Stimulated activated CD4-positive, alpha-beta T cell treated with anti-CD3 and anti-CD28 coated beads, Interleukin-12 subunit alpha, Interleukin-12 subunit beta, amount 100 ng/mL, for 24 hours (primary cell): ENCODE measurements around the gene PARD3.
"Not testable (repeated sequence)": the region's sequence is repeated elsewhere in the genome, so short reads cannot be mapped to it uniquely, and the experiment has no call there.

Experiments
- DNase-seq, 2 experiments: peaks; one replicate each; pipeline ENCODE4 v3.0.0-alpha.2; 2020; ENCODE audit warnings: low read depth in 2 of 2

Gene PARD3

GRCh38 chr10:34766811-34767494 lies 48.1 kb downstream of the PARD3 start:
- DNase-seq = no peak

DNA sequence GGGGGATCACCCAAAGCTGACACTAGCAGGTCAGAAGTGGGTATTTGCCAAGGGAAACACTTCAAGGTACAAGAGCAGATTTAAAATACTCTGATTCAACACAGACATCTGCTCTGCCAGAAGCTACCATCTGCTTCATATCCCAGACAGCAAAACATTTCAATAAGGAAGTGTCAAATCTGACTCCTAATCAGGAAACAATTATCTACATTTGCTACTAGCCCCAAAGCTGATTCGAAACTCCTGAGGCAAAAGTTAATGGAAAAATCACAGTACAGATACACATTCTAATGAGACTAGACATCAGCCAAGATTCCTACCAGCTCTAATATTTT lies 48.9 kb downstream of the PARD3 start:
- DNase-seq = no peak

- no peak for DNase-seq
Measured at GRCh38 chr10:34764472-34764946, 50.6 kb downstream of the PARD3 start.

- no peak for DNase-seq
Measured at GRCh38 chr10:34762603-34763299, 52.3 kb downstream of the PARD3 start.

- no peak for DNase-seq
Measured at GRCh38 chr10:34762156-34762555, 52.9 kb downstream of the PARD3 start.

- no peak for DNase-seq
Measured at GRCh38 chr10:34761453-34761852, 53.6 kb downstream of the PARD3 start.

- no peak for DNase-seq
Measured at GRCh38 chr10:34760606-34761005, 54.5 kb downstream of the PARD3 start.

DNA sequence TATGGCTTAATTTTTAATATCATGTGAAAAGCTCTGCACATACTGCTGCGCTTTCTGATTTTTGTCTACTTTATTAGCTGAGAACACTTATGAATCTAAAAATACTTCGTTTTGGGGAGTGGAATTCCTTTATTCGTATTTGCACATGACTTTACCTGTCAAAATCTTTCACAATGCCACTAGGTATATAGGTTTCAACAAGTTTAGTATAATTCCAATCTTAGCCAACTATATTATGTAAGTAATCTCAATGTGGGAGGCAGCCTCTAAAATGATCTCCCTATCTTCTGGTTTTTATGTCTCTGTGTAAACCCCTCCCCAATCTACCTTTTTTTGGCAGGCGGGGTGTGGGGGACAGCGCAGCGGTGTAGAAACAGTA lies 55.3 kb downstream of the PARD3 start:
- no peak for DNase-seq

- no peak for DNase-seq
Measured at GRCh38 chr10:34759161-34759836, 55.8 kb downstream of the PARD3 start.

- DNase-seq = no peak
Measured at GRCh38 chr10:34758447-34758996, 56.6 kb downstream of the PARD3 start.

DNA sequence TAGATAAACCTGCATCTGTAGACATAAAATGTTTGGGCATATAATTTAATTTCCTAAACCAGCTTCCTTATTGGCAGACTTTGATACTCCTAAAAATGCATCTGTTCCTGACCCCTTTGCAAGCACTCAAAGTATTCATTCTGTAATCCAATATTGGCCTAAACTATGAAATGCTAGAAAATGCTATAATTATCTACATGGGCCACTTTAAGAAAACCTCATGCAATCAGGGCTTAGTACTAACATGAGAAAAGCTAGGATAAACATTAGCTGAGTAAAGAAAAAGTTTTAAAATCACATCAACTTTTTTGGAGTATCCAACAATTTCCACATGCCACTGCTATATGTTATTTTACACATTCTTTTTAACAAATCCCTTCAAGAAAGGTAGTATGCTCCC lies 57.2 kb downstream of the PARD3 start:
- DNase-seq = no peak

- not testable (repeated sequence) for DNase-seq
Measured at GRCh38 chr10:34757181-34757580, 57.9 kb downstream of the PARD3 start.

DNA sequence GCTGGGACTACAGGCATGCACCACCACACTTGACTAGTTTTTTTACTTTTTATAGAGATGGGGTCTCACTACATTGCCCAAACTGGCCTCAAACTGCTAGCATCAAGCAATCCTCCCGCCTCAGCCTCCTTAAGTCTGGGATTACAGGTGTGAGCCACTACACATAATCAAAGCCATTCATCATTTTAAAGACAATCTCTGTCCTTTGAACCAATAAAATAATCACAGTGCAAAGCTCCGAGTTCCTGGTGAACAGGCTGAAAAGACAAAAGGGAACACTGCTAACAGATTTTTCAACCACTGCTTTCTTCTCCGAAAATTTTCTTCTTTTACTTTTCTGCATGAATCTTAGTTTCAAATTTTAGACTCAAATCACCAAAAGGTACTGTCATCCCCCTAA lies 58.5 kb downstream of the PARD3 start:
- no peak for DNase-seq

- DNase-seq = no peak
Measured at GRCh38 chr10:34753014-34753757, 61.9 kb downstream of the PARD3 start.

DNA sequence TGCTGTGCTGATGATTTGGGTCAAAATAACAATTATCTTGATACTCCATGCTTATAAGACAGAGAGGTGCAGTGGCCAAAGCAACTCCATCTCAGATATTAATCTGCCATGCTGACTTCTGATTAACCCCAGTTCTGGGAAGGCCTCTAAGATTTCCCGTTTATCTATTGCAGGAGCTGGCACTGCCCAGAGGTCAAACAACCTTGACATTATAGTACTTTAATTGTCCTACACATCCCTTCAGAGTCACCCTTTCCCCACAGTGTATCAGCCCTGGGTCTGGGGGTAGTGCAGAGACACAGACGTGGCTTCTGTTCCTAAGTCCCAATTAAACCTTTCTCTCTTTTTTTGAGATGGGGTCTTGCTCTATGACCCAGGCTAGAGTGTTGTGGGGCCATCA lies 63.8 kb downstream of the PARD3 start:
- no peak for DNase-seq

- DNase-seq = not testable (repeated sequence)
Measured at GRCh38 chr10:34750795-34751194, 64.3 kb downstream of the PARD3 start.

DNA sequence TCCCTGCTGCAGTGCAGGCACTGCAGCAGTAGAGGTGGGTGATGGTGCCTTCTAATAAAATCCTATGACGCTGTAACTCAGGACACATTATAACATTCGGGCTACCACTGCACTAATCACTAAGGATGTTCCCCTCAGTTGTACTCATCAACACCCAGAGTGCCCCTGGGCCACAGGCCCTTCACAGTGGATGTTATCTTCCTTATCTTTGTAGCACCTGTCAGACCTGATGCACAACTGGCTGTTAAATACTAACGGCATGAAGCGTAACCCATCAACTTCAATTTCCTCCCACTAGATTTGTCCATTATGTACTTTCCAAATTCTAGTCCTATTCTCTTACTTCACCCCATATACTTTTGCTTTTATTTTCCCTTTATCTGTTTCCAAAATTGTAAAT lies 66.3 kb downstream of the PARD3 start:
- no peak for DNase-seq

- DNase-seq = no peak
Measured at GRCh38 chr10:34748357-34748756, 66.7 kb downstream of the PARD3 start.

DNA sequence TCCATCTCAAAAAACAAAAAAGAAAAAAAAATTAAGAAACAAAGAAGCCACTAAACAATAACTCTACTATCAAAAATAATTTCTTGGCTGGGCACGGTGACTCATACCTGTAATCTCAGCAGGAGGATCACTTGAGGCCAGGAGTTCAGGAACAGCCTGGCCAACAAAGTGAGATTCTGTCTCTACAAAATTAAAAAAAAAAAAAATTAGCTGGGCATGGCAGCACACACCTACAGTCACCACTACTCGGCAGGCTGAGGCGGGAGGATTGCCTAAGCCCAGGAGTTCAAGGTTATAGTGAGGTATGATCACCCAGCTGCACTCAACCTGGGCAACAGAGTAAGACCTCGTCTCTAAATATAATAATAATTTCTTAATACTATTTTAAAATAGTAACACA lies 69.0 kb downstream of the PARD3 start:
- DNase-seq = no peak

DNA sequence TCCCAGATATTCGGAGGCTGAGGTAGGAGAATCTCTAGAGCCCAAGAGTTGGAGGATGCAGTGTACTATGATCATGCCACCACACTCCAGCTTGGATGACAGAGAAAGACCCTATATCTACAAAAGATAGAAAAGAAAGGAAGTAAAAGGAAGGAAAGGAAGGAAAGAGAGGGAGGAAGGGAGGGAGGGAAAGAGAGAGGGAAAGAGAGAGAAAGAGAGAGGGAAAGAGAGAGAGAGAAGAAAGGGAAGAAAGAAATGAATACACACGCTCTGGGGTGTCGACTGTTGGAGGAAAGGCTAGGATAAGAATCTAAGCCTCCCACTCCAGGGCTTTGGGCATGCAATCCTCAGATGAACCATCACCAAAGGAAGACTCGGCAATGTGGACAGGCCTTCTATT lies 69.9 kb downstream of the PARD3 start:
- no peak for DNase-seq

GRCh38 chr10:34744590-34744989 lies 70.5 kb downstream of the PARD3 start:
- DNase-seq = no peak

GRCh38 chr10:34743814-34744213 lies 71.3 kb downstream of the PARD3 start:
- no peak for DNase-seq
